ENCODE measurements around the gene IKZF2.
"Not testable (repeated sequence)": the region's sequence is repeated elsewhere in the genome, so short reads cannot be mapped to it uniquely, and the experiment has no call there.

DNA sequence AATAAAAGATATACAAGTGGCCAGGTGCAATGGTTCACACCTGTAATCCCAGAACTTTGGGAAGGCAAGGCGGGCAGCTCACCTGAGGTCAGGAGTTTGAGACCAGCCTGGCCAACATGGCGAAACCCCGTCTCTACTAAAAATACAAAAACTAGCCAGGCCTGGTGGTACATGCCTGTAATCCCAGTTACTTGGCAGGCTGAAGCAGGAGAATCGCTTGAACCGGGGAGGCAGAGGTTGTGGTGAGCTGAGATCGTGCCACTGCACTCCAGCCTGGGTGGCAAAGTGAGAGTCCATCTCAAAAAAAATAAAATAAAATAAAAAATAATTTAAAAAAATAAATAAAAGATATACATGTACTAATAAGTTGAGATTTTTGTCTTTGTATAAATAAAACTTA, 130.5 kb downstream of the IKZF2 start:
- TF ChIP-seq, protein P1, sequence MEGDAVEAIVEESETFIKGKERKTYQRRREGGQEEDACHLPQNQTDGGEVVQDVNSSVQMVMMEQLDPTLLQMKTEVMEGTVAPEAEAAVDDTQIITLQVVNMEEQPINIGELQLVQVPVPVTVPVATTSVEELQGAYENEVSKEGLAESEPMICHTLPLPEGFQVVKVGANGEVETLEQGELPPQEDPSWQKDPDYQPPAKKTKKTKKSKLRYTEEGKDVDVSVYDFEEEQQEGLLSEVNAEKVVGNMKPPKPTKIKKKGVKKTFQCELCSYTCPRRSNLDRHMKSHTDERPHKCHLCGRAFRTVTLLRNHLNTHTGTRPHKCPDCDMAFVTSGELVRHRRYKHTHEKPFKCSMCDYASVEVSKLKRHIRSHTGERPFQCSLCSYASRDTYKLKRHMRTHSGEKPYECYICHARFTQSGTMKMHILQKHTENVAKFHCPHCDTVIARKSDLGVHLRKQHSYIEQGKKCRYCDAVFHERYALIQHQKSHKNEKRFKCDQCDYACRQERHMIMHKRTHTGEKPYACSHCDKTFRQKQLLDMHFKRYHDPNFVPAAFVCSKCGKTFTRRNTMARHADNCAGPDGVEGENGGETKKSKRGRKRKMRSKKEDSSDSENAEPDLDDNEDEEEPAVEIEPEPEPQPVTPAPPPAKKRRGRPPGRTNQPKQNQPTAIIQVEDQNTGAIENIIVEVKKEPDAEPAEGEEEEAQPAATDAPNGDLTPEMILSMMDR (optimal IDR thresholded peaks at IDR 0.05 in 1 of 3, IDR thresholded peaks at IDR 0.05 in 1 of 3, conservative IDR thresholded peaks at IDR 0.05 in 1 of 3; ENCODE audit: extremely low read depth in 1 of 3, insufficient read depth in 2 of 3, low read length in 3 of 3) = not testable (repeated sequence)
- TF ChIP-seq EZH2 (IDR thresholded peaks at IDR 0.05; ENCODE audit: low read length) = not testable (repeated sequence)

Measured in keratinocyte (primary cell).